ES-I3 (cell line): ENCODE measurements around the gene IFNK.

Source experiments
- H3K36me3 ChIP-seq: 2 replicates; pipeline ENCODE4 v1.6.1; 2013; ENCODE audit warnings: mild to moderate bottlenecking, low read length, control low read depth, moderate library complexity; ENCODE audit not compliant: insufficient read depth
- H3K4me1 ChIP-seq: 2 replicates; pipeline ENCODE4 v1.6.1; 2013; ENCODE audit warnings: mild to moderate bottlenecking, control low read depth, low read length; ENCODE audit not compliant: insufficient read depth
- H3K9ac ChIP-seq: 2 replicates; pipeline ENCODE4 v1.6.1; 2013; ENCODE audit warnings: low read depth, mild to moderate bottlenecking, low read length, moderate library complexity
- H3K9me3 ChIP-seq: 2 replicates; pipeline ENCODE4 v1.6.1; 2013; ENCODE audit warnings: mild to moderate bottlenecking, low read length, moderate library complexity; ENCODE audit not compliant: control insufficient read depth, insufficient read depth

The IFNK gene

GRCh38 chr9:27564670-27565069 is 40.6 kb downstream of the IFNK start:
- H3K9ac ChIP-seq = no peak overlapping the region
- no peaks in the 10 kb centered on the region for H3K4me1 ChIP-seq
- H3K9me3 ChIP-seq = no peaks in the 10 kb centered on the region
- H3K36me3 ChIP-seq = no peaks in the 10 kb centered on the region

GRCh38 chr9:27565696-27566095 is 41.6 kb downstream of the IFNK start:
- Histone ChIP-seq H3K4me1 (no peaks in the 10 kb centered on the region), H3K9me3 (no peaks in the 10 kb centered on the region), H3K36me3 (no peaks in the 10 kb centered on the region)

DNA sequence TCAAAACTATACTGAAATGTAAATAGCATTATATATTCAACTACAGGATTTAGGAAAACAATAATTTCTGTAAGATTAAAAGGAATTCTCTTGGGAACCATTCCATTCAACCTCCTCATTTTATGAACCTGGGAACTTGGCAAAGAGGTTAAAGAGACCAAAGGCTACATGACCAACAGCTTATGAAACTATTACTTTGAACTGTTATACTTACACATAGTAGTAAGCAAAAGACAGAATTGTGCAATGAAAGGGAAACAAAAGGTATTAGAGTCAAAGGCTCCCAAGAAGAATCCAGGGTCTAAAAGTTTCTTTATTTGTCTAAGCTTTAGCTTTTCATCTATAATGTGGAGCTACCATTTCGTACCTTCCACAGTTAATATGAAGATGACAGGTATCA is 42.0 kb downstream of the IFNK start:
- H3K36me3 ChIP-seq = no peaks in the 10 kb centered on the region
- H3K4me1 ChIP-seq = no peaks in the 10 kb centered on the region
- H3K9me3 ChIP-seq = no peaks in the 10 kb centered on the region
- H3K9ac ChIP-seq = no peak overlapping the region

More at GRCh38 chr9:27565696-27566095, 41.6 kb downstream of the IFNK start:
- no peak overlapping the region for H3K9ac ChIP-seq

GRCh38 chr9:27569406-27569805 is 45.3 kb downstream of the IFNK start:
- H3K9me3 ChIP-seq = no peaks in the 10 kb centered on the region

DNA sequence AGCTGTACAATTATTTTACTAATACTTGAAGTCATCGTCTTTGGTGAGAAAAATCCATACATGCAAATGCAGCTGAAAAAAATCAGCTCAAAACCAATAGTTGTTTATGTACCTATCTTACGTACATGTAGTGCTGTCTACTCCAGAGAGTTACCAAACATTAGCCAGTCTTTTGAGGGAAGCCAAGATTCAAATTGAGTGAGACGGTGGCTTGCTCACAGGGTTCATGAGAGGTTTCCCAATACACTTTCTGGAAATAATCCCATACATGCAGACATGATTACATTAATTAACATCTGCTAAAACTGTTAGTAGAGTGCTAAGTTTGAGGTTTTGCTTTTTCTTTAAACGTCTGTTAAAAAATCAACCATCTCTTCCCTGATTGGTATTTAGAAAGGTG is 46.9 kb downstream of the IFNK start:
- no peaks in the 10 kb centered on the region for H3K9me3 ChIP-seq
- H3K9ac ChIP-seq = no peak overlapping the region
- peaks cover 6% of the 10 kb centered on the region for H3K4me1 ChIP-seq
- H3K36me3 ChIP-seq = no peaks in the 10 kb centered on the region

More at GRCh38 chr9:27569406-27569805, 45.3 kb downstream of the IFNK start:
- Histone ChIP-seq H3K36me3 (no peaks in the 10 kb centered on the region), H3K4me1 (peaks cover 6% of the 10 kb centered on the region), H3K9ac (no peak overlapping the region)

- H3K36me3 ChIP-seq = no peaks in the 10 kb centered on the region
- peaks cover 6% of the 10 kb centered on the region for H3K4me1 ChIP-seq
- peak overlapping the region; percentile 90; the same call in 1 of the 2 replicates for H3K9ac ChIP-seq
- H3K9me3 ChIP-seq = no peaks in the 10 kb centered on the region
Measured at GRCh38 chr9:27572061-27572460, 48.0 kb downstream of the IFNK start.

- Histone ChIP-seq H3K4me1 (peaks cover 6% of the 10 kb centered on the region), H3K36me3 (no peaks in the 10 kb centered on the region), H3K9ac (peak overlapping the region; percentile 90), H3K9me3 (no peaks in the 10 kb centered on the region)
Measured at GRCh38 chr9:27572566-27572917, 48.5 kb downstream of the IFNK start.

DNA sequence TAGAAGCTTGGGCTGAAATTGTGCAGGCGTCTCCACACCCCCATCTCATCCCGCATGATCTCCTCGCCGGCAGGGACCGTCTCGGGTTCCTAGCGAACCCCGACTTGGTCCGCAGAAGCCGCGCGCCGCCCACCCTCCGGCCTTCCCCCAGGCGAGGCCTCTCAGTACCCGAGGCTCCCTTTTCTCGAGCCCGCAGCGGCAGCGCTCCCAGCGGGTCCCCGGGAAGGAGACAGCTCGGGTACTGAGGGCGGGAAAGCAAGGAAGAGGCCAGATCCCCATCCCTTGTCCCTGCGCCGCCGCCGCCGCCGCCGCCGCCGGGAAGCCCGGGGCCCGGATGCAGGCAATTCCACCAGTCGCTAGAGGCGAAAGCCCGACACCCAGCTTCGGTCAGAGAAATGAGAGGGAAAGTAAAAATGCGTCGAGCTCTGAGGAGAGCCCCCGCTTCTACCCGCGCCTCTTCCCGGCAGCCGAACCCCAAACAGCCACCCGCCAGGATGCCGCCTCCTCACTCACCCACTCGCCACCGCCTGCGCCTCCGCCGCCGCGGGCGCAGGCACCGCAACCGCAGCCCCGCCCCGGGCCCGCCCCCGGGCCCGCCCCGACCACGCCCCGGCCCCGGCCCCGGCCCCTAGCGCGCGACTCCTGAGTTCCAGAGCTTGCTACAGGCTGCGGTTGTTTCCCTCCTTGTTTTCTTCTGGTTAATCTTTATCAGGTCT is 49.0 kb downstream of the IFNK start, which contains the start of gene C9orf72:
Gene C9orf72 (minus strand): TSS at position 564 of the 716 bp plus-strand sequence. CDS start 6,361 bp downstream, outside the sequence.
- H3K9me3 ChIP-seq = 0 out of 2 replicates have a peak, but pooled peaks cover 2% of the 10 kb centered on the region
- H3K36me3 ChIP-seq = no peaks in the 10 kb centered on the region
- peak within 1 kb of the TSS; percentile 90 for H3K9ac ChIP-seq

DNA sequence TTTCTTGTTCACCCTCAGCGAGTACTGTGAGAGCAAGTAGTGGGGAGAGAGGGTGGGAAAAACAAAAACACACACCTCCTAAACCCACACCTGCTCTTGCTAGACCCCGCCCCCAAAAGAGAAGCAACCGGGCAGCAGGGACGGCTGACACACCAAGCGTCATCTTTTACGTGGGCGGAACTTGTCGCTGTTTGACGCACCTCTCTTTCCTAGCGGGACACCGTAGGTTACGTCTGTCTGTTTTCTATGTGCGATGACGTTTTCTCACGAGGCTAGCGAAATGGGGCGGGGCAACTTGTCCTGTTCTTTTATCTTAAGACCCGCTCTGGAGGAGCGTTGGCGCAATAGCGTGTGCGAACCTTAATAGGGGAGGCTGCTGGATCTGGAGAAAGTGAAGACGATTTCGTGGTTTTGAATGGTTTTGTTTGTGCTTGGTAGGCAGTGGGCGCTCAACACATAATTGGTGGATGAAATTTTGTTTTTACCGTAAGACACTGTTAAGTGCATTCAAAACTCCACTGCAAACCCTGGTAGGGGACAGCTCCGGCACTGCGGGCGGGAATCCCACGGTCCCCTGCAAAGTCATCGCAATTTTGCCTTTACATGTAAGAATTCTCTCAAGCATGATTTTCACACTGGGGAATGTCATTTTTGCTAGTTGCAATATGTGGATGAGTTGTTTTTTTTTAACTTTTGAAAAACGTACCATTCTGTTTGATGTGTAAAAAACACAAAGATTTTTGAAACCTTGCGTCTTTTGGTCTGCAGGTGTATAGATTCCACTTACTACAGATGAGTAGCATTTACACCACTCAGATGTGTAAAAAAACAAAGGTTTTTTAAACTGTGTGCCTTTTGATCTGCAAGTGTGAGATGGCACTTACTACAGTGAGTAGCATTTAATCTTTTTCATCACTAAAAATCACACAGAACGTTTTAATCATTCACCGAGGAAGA is 49.8 kb downstream of the IFNK start:
- H3K4me1 ChIP-seq = peaks cover 6% of the 10 kb centered on the region
- peak overlapping the region; percentile 90 for H3K9ac ChIP-seq
- no peaks in the 10 kb centered on the region for H3K36me3 ChIP-seq
- H3K9me3 ChIP-seq = peaks cover 3% of the 10 kb centered on the region; the same call in 1 of the 2 replicates

More for the DNA sequence above, 49.0 kb downstream of the IFNK start, which contains the start of gene C9orf72:
- H3K4me1 ChIP-seq = peaks cover 6% of the 10 kb centered on the region
